ENCODE data around the gene EFNA1. TPM values are rescaled to one million over a fixed set of nuclear protein-coding genes. Genes with fewer than 3 reads are reported as not detected.

The EFNA1 gene
- total RNA-seq, 1 donor from 2014 or later = not detected

- intact Hi-C loops (cut with micrococcal nuclease) = no loop called here
- H3K27me3 Mint-ChIP-seq = no peaks in the 10 kb centered on the region
- no peak for DNase-seq
- no peaks in the 10 kb centered on the region for H3K9me3 Mint-ChIP-seq
- peaks cover 24% of the 10 kb centered on the region for H3K36me3 Mint-ChIP-seq (ENCODE audit: low read depth)
- no peak overlapping the region for H3K4me3 Mint-ChIP-seq
- no peak overlapping the region for H3K27ac Mint-ChIP-seq
- peaks cover 11% of the 10 kb centered on the region for H3K4me1 Mint-ChIP-seq
Observed at GRCh38 chr1:155183775-155184221, 56.1 kb downstream of the EFNA1 start.

- H3K4me3 Mint-ChIP-seq = no peak overlapping the region
Observed at GRCh38 chr1:155184351-155184811, 56.7 kb downstream of the EFNA1 start.

More at GRCh38 chr1:155184351-155184811, 56.7 kb downstream of the EFNA1 start:
- no peak for DNase-seq
- Mint-ChIP-seq H3K27me3 (no peaks in the 10 kb centered on the region), H3K27ac (no peak overlapping the region), H3K4me1 (peaks cover 11% of the 10 kb centered on the region), H3K36me3 (ENCODE audit: low read depth) (peaks cover 21% of the 10 kb centered on the region), H3K9me3 (no peaks in the 10 kb centered on the region)
- intact Hi-C loops (cut with micrococcal nuclease) = no loop called here

Other genes with a start within 250 kb of the EFNA1 start
- gene PMVK, start 191.2 kb upstream of the EFNA1 start, total RNA-seq = 47.4 and 47.7 TPM in 2 replicates
- 19.3 and 21.6 TPM in 2 replicates for gene PBXIP1, start 171.8 kb upstream of the EFNA1 start, total RNA-seq
- gene PYGO2, start 166.1 kb upstream of the EFNA1 start, total RNA-seq = 34.4 and 34.8 TPM in 2 replicates
- gene SHC1, start 157.1 kb upstream of the EFNA1 start, total RNA-seq = 50.4 and 60.5 TPM in 2 replicates
- gene CKS1B, start 153.2 kb upstream of the EFNA1 start, total RNA-seq = 179 and 181 TPM in 2 replicates
- 69.9 and 71.8 TPM in 2 replicates for gene FLAD1, start 144.5 kb upstream of the EFNA1 start, total RNA-seq
- 0.79 and 1.4 TPM in 2 replicates for gene LENEP, start 134.3 kb upstream of the EFNA1 start, total RNA-seq
- gene ZBTB7B, start 125.1 kb upstream of the EFNA1 start, total RNA-seq = 145 and 150 TPM in 2 replicates
- gene DCST2, start 94.1 kb upstream of the EFNA1 start, total RNA-seq = 0.16 TPM in 1 of 2 replicates, not detected in the other
- gene DCST1, start 94.1 kb upstream of the EFNA1 start, total RNA-seq = not detected in 2 replicates
- gene ADAM15, start 76.6 kb upstream of the EFNA1 start, total RNA-seq = 79.7 and 84.5 TPM in 2 replicates
- 5.8 and 6.2 TPM in 2 replicates for gene EFNA4, start 64.1 kb upstream of the EFNA1 start, total RNA-seq
- gene EFNA3, start 49.0 kb upstream of the EFNA1 start, total RNA-seq = 3.6 and 4.4 TPM in 2 replicates
- gene SLC50A1, start 8.0 kb downstream of the EFNA1 start, total RNA-seq = 46.2 and 46.3 TPM in 2 replicates
- 34.5 and 37.2 TPM in 2 replicates for gene DPM3, start 12.7 kb downstream of the EFNA1 start, total RNA-seq
- gene KRTCAP2, start 45.4 kb downstream of the EFNA1 start, total RNA-seq = 244 and 245 TPM in 2 replicates
- gene TRIM46, start 46.0 kb downstream of the EFNA1 start, total RNA-seq = 9.4 and 10.7 TPM in 2 replicates
- gene THBS3, start 80.0 kb downstream of the EFNA1 start, total RNA-seq = 10.5 and 10.6 TPM in 2 replicates
- 62.4 and 64.7 TPM in 2 replicates for gene MTX1, start 80.8 kb downstream of the EFNA1 start, total RNA-seq
- 45.1 and 46.2 TPM in 2 replicates for gene ENTREP3, start 127.6 kb downstream of the EFNA1 start, total RNA-seq
- gene SCAMP3, start 134.5 kb downstream of the EFNA1 start, total RNA-seq = 152 and 158 TPM in 2 replicates
- 86.2 and 90.6 TPM in 2 replicates for gene CLK2, start 145.6 kb downstream of the EFNA1 start, total RNA-seq
- gene HCN3, start 149.6 kb downstream of the EFNA1 start, total RNA-seq = 3.2 and 3.8 TPM in 2 replicates
- 0.09 TPM in 1 of 2 replicates, not detected in the other for gene PKLR, start 173.6 kb downstream of the EFNA1 start, total RNA-seq
- gene FDPS, start 181.0 kb downstream of the EFNA1 start, total RNA-seq = 321 and 324 TPM in 2 replicates
- gene RUSC1, start 193.0 kb downstream of the EFNA1 start, total RNA-seq = 29.9 and 30.1 TPM in 2 replicates

All from activated CD4-positive, alpha-beta T cell treated with anti-CD3 and anti-CD28 coated beads, Interleukin-2, amount 10 ng/mL, durations not matched to agents 24 days and 14 days (primary cell).